Activated CD4-positive, alpha-beta memory T cell treated with anti-CD3 and anti-CD28 coated beads for 36 hours (primary cell): ENCODE results near the gene DLG2. TPM values are rescaled to one million over a fixed set of nuclear protein-coding genes. Genes with fewer than 3 reads are reported as not detected.

Experiments
- CTCF ChIA-PET: fragments of 350-600 bp; sonication (Branson Sonifier 250); formaldehyde crosslinking; loops from one replicate; lab custom pipeline; 2021; ENCODE audit warnings: antibody characterized with exemption, inconsistent platforms; lab: Charles Lee
- POLR2A ChIA-PET: fragments of 350-600 bp; sonication (Branson Sonifier 250); formaldehyde crosslinking; loops from one replicate; lab custom pipeline; 2021; ENCODE audit warnings: antibody characterized with exemption; lab: Charles Lee
- DNase-seq: peaks from one replicate; pipeline ENCODE4 v3.0.0-alpha.2; 2020
- H3K27ac Mint-ChIP-seq: one replicate; pipeline ENCODE4 v1.8.0; 2021; ENCODE audit warnings: mixed read lengths
- H3K27me3 Mint-ChIP-seq: one replicate; pipeline ENCODE4 v1.8.0; 2021; ENCODE audit warnings: mixed read lengths
- H3K36me3 Mint-ChIP-seq: one replicate; pipeline ENCODE4 v1.8.0; 2021; ENCODE audit warnings: mixed read lengths
- H3K4me1 Mint-ChIP-seq: one replicate; pipeline ENCODE4 v1.8.0; 2021; ENCODE audit warnings: low read depth, mixed read lengths
- H3K4me3 Mint-ChIP-seq: one replicate; pipeline ENCODE4 v1.8.0; 2021; ENCODE audit warnings: mild to moderate bottlenecking, mixed read lengths
- H3K9me3 Mint-ChIP-seq: one replicate; pipeline ENCODE4 v1.8.0; 2021; ENCODE audit warnings: mixed read lengths
- intact Hi-C: fragments of 100-400 bp; cut with micrococcal nuclease; formaldehyde crosslinking; loops from one replicate; pipeline ENCODE4 v1.15.1; 2023
- total RNA-seq, 2 experiments: library from RNA; stranded (reverse); gene quantifications; one replicate each; pipeline ENCODE4 v1.2.3, GENCODE V29; 2021

Gene DLG2
- total RNA-seq, 2 experiments from 2014 or later, result 1.7 to 2.1 TPM

GRCh38 chr11:84514436-84514835, 1112.7 kb downstream of the DLG2 start:
- Mint-ChIP-seq H3K27ac (no peak overlapping the region), H3K27me3 (no peaks in the 10 kb centered on the region), H3K36me3 (no peaks in the 10 kb centered on the region), H3K4me1 (no peaks in the 10 kb centered on the region), H3K9me3 (peaks cover 23% of the 10 kb centered on the region), H3K4me3 (no peak overlapping the region)
- CTCF ChIA-PET, result no interaction called here
- DNase-seq, result no peak
- POLR2A ChIA-PET, result no interaction called here
- intact Hi-C loops, result no loop called here

GRCh38 chr11:84503503-84503902, 1123.6 kb downstream of the DLG2 start:
- H3K9me3 Mint-ChIP-seq, result peaks cover 12% of the 10 kb centered on the region
- H3K27ac Mint-ChIP-seq, result no peak overlapping the region
- no peaks in the 10 kb centered on the region for H3K4me1 Mint-ChIP-seq
- intact Hi-C loops, result no loop called here
- no peak for DNase-seq
- H3K36me3 Mint-ChIP-seq, result no peaks in the 10 kb centered on the region
- CTCF ChIA-PET, result no interaction called here
- H3K27me3 Mint-ChIP-seq, result no peaks in the 10 kb centered on the region
- POLR2A ChIA-PET, result no interaction called here
- no peak overlapping the region for H3K4me3 Mint-ChIP-seq

GRCh38 chr11:84501750-84502149, 1125.4 kb downstream of the DLG2 start:
- Mint-ChIP-seq H3K36me3 (no peaks in the 10 kb centered on the region), H3K4me1 (no peaks in the 10 kb centered on the region), H3K9me3 (peaks cover 10% of the 10 kb centered on the region), H3K27me3 (no peaks in the 10 kb centered on the region), H3K27ac (no peak overlapping the region), H3K4me3 (no peak overlapping the region)
- ChIA-PET CTCF (no interaction called here), POLR2A (no interaction called here)
- DNase-seq, result no peak
- intact Hi-C loops, result no loop called here

- no peak for DNase-seq
- intact Hi-C loops, result no loop called here
- peaks cover 11% of the 10 kb centered on the region for H3K9me3 Mint-ChIP-seq
- H3K4me3 Mint-ChIP-seq, result no peak overlapping the region
- H3K36me3 Mint-ChIP-seq, result no peaks in the 10 kb centered on the region
- H3K27me3 Mint-ChIP-seq, result no peaks in the 10 kb centered on the region
- H3K4me1 Mint-ChIP-seq, result no peaks in the 10 kb centered on the region
- ChIA-PET POLR2A (no interaction called here), CTCF (no interaction called here)
- no peak overlapping the region for H3K27ac Mint-ChIP-seq
Measured at GRCh38 chr11:84497981-84498411, 1129.1 kb downstream of the DLG2 start.

GRCh38 chr11:84497181-84497580, 1130.0 kb downstream of the DLG2 start:
- Mint-ChIP-seq H3K36me3 (no peaks in the 10 kb centered on the region), H3K9me3 (peaks cover 9% of the 10 kb centered on the region), H3K4me3 (no peak overlapping the region), H3K4me1 (no peaks in the 10 kb centered on the region), H3K27me3 (no peaks in the 10 kb centered on the region), H3K27ac (no peak overlapping the region)
- no peak for DNase-seq
- ChIA-PET CTCF (no interaction called here), POLR2A (no interaction called here)
- intact Hi-C loops, result no loop called here

- Mint-ChIP-seq H3K27ac (no peak overlapping the region), H3K36me3 (no peaks in the 10 kb centered on the region), H3K27me3 (no peaks in the 10 kb centered on the region), H3K4me3 (no peak overlapping the region), H3K4me1 (no peaks in the 10 kb centered on the region), H3K9me3 (peaks cover 13% of the 10 kb centered on the region)
- intact Hi-C loops, result no loop called here
- ChIA-PET POLR2A (no interaction called here), CTCF (no interaction called here)
- no peak for DNase-seq
Measured at GRCh38 chr11:84496122-84496521, 1131.0 kb downstream of the DLG2 start.

GRCh38 chr11:84480131-84480530, 1147.0 kb downstream of the DLG2 start:
- no peak overlapping the region for H3K4me3 Mint-ChIP-seq
- ChIA-PET CTCF (no interaction called here), POLR2A (no interaction called here)
- intact Hi-C loops, result no loop called here
- no peak overlapping the region for H3K27ac Mint-ChIP-seq
- no peaks in the 10 kb centered on the region for H3K4me1 Mint-ChIP-seq
- H3K9me3 Mint-ChIP-seq, result peaks cover 17% of the 10 kb centered on the region
- no peak for DNase-seq
- no peaks in the 10 kb centered on the region for H3K27me3 Mint-ChIP-seq
- H3K36me3 Mint-ChIP-seq, result no peaks in the 10 kb centered on the region

- H3K27ac Mint-ChIP-seq, result no peak overlapping the region
Measured at GRCh38 chr11:84476581-84476980, 1150.6 kb downstream of the DLG2 start.

GRCh38 chr11:84471501-84471900, 1155.6 kb downstream of the DLG2 start:
- DNase-seq, result no peak

More at GRCh38 chr11:84476581-84476980, 1150.6 kb downstream of the DLG2 start:
- intact Hi-C loops, result loop anchor here (5.0 kb wide), 1 partner anchor 351 kb away; no protein-coding TSS in a partner anchor
- ChIA-PET CTCF (no interaction called here), POLR2A (no interaction called here)
- peaks cover 12% of the 10 kb centered on the region for H3K9me3 Mint-ChIP-seq
- H3K4me3 Mint-ChIP-seq, result no peak overlapping the region
- H3K36me3 Mint-ChIP-seq, result no peaks in the 10 kb centered on the region
- H3K4me1 Mint-ChIP-seq, result no peaks in the 10 kb centered on the region
- no peaks in the 10 kb centered on the region for H3K27me3 Mint-ChIP-seq
- no peak for DNase-seq

GRCh38 chr11:84468235-84468634, 1158.9 kb downstream of the DLG2 start:
- H3K27ac Mint-ChIP-seq, result no peak overlapping the region
- POLR2A ChIA-PET, result no interaction called here
- CTCF ChIA-PET, result no interaction called here
- no peaks in the 10 kb centered on the region for H3K27me3 Mint-ChIP-seq
- H3K4me3 Mint-ChIP-seq, result no peak overlapping the region
- intact Hi-C loops, result no loop called here
- no peak for DNase-seq
- H3K36me3 Mint-ChIP-seq, result no peaks in the 10 kb centered on the region
- peaks cover 21% of the 10 kb centered on the region for H3K9me3 Mint-ChIP-seq
- no peaks in the 10 kb centered on the region for H3K4me1 Mint-ChIP-seq

More at GRCh38 chr11:84471501-84471900, 1155.6 kb downstream of the DLG2 start:
- peaks cover 8% of the 10 kb centered on the region for H3K9me3 Mint-ChIP-seq
- intact Hi-C loops, result no loop called here
- H3K4me1 Mint-ChIP-seq, result no peaks in the 10 kb centered on the region
- H3K27me3 Mint-ChIP-seq, result no peaks in the 10 kb centered on the region
- ChIA-PET CTCF (no interaction called here), POLR2A (no interaction called here)
- H3K27ac Mint-ChIP-seq, result no peak overlapping the region
- H3K4me3 Mint-ChIP-seq, result no peak overlapping the region
- H3K36me3 Mint-ChIP-seq, result no peaks in the 10 kb centered on the region

GRCh38 chr11:84465040-84465439, 1162.1 kb downstream of the DLG2 start:
- Mint-ChIP-seq H3K27me3 (no peaks in the 10 kb centered on the region), H3K4me3 (no peak overlapping the region)
- intact Hi-C loops, result no loop called here

GRCh38 chr11:84455691-84456090, 1171.5 kb downstream of the DLG2 start:
- POLR2A ChIA-PET, result no interaction called here
- H3K36me3 Mint-ChIP-seq, result no peaks in the 10 kb centered on the region
- H3K4me3 Mint-ChIP-seq, result no peak overlapping the region
- no peak overlapping the region for H3K27ac Mint-ChIP-seq
- no peaks in the 10 kb centered on the region for H3K27me3 Mint-ChIP-seq
- DNase-seq, result no peak
- H3K4me1 Mint-ChIP-seq, result no peaks in the 10 kb centered on the region
- peaks cover 12% of the 10 kb centered on the region for H3K9me3 Mint-ChIP-seq
- intact Hi-C loops, result no loop called here
- CTCF ChIA-PET, result no interaction called here

More at GRCh38 chr11:84465040-84465439, 1162.1 kb downstream of the DLG2 start:
- Mint-ChIP-seq H3K9me3 (peaks cover 29% of the 10 kb centered on the region), H3K36me3 (no peaks in the 10 kb centered on the region), H3K27ac (no peak overlapping the region), H3K4me1 (no peaks in the 10 kb centered on the region)
- ChIA-PET POLR2A (no interaction called here), CTCF (no interaction called here)
- no peak for DNase-seq

GRCh38 chr11:84452211-84452610, 1174.9 kb downstream of the DLG2 start:
- intact Hi-C loops, result no loop called here
- ChIA-PET POLR2A (no interaction called here), CTCF (no interaction called here)
- DNase-seq, result no peak
- H3K36me3 Mint-ChIP-seq, result no peaks in the 10 kb centered on the region
- H3K9me3 Mint-ChIP-seq, result peaks cover 16% of the 10 kb centered on the region
- H3K27ac Mint-ChIP-seq, result no peak overlapping the region
- no peak overlapping the region for H3K4me3 Mint-ChIP-seq
- no peaks in the 10 kb centered on the region for H3K4me1 Mint-ChIP-seq
- H3K27me3 Mint-ChIP-seq, result no peaks in the 10 kb centered on the region
